ENCODE results near the gene SLC25A33. TPM values are rescaled to one million over a fixed set of nuclear protein-coding genes. Genes with fewer than 3 reads are reported as not detected.

The SLC25A33 gene
- total RNA-seq (10 to 100 TPM in 1 of 9 donors, 1 to 10 TPM in 8; 2.1 to 10.3 (median 3.6) TPM), polyA plus RNA-seq (1 to 10 TPM; 1.9 to 5.5 (median 2.6) TPM)
- long read RNA-seq, donor 1, transcript SLC25A33-201 (7 exons, 3,854 nt), result major isoform, 16 of 16 reads
- long read RNA-seq, donor 1, partial matches to known transcripts, result 0 of 16 reads
- long read RNA-seq, donor 1, other reads (novel, unspliced or antisense), result 0 of 16 reads
- long read RNA-seq, donor 2, transcript SLC25A33-201 (7 exons, 3,854 nt), result major isoform, 9 of 9 reads
- long read RNA-seq, donor 2, partial matches to known transcripts, result 0 of 9 reads
- long read RNA-seq, donor 2, other reads (novel, unspliced or antisense), result 0 of 9 reads
- long read RNA-seq, donor 3, transcript SLC25A33-201 (7 exons, 3,854 nt), result major isoform, 18 of 18 reads
- long read RNA-seq, donor 3, partial matches to known transcripts, result 0 of 18 reads
- long read RNA-seq, donor 3, other reads (novel, unspliced or antisense), result 0 of 18 reads
- long read RNA-seq, donor 4, partial matches to known transcripts, result 0 of 3 reads
- long read RNA-seq, donor 4, other reads (novel, unspliced or antisense), result 0 of 3 reads
- long read RNA-seq, donor 5, partial matches to known transcripts, result 0 of 1 reads
- long read RNA-seq, donor 5, other reads (novel, unspliced or antisense), result 0 of 1 reads
- long read RNA-seq, donor 6, result 0 reads
- long read RNA-seq, donor 7, partial matches to known transcripts, result 0 of 3 reads
- long read RNA-seq, donor 7, other reads (novel, unspliced or antisense), result 0 of 3 reads
- long read RNA-seq, donor 8, transcript SLC25A33-201 (7 exons, 3,854 nt), result major isoform, 16 of 16 reads
- long read RNA-seq, donor 8, partial matches to known transcripts, result 0 of 16 reads
- long read RNA-seq, donor 8, other reads (novel, unspliced or antisense), result 0 of 16 reads
- long read RNA-seq, donor 9, transcript SLC25A33-201 (7 exons, 3,854 nt), result major isoform, 7 of 7 reads
- long read RNA-seq, donor 9, partial matches to known transcripts, result 0 of 7 reads
- long read RNA-seq, donor 9, other reads (novel, unspliced or antisense), result 0 of 7 reads
- long read RNA-seq, donor 10, partial matches to known transcripts, result 0 of 1 reads
- long read RNA-seq, donor 10, other reads (novel, unspliced or antisense), result 0 of 1 reads

GRCh38 chr1:9539165-9539828 lies at the start of gene SLC25A33:
Gene SLC25A33 (plus strand): TSS chr1:9539465. CDS start chr1:9539692, 227 bp downstream.
- H3K36me3 ChIP-seq (replicated peaks in 1 of 2), result no peaks in the 10 kb centered on the region
- peak within 1 kb of the TSS in 3 of 4 donors; percentile 11 to 90 (median 52) for H3K4me3 ChIP-seq
- no peaks in the 10 kb centered on the region for H3K9me3 ChIP-seq (replicated peaks in 1 of 3)
- 0 to 2% (median 0%) methylated on average over 4 to 92 of the region's 92 CpGs for WGBS, 4 donors
- peak within 1 kb of the TSS in 4 of 5 donors; percentile 53 to 92 (median 84) for H3K27ac ChIP-seq
- intact Hi-C loops (cut with DNase I), result loop anchor here in 1 of 2 donors (10.0 kb wide), 1 partner anchor 46 kb away; the partner anchor contains the start of gene TMEM201
- DNase-seq, result peak; percentile 96 to 99 (median 98)
- TF ChIP-seq POLR2A (IDR thresholded peaks at IDR 0.05) (peak; percentile 94), CTCF (IDR thresholded peaks at IDR 0.05) (peak in 2 of 6 experiments; percentile 9 to 16)
- no peaks in the 10 kb centered on the region for H3K27me3 ChIP-seq
- H3K4me1 ChIP-seq (replicated peaks in 1 of 2), result peaks cover 0 to 11% of the 10 kb centered on the region in 2 donors

- H3K4me1 ChIP-seq (replicated peaks in 1 of 2), result peaks cover 0 to 3% of the 10 kb centered on the region in 2 donors
- 29 to 43% (median 36%) methylated on average over 7 to 20 of the region's 20 CpGs for WGBS, 4 donors
Observed at GRCh38 chr1:9490605-9491339, 48.5 kb upstream of the SLC25A33 start.

GRCh38 chr1:9493326-9493725 lies 45.9 kb upstream of the SLC25A33 start:
- Histone ChIP-seq H3K9me3 (replicated peaks in 1 of 3) (no peaks in the 10 kb centered on the region), H3K36me3 (replicated peaks in 1 of 2) (no peaks in the 10 kb centered on the region), H3K27ac (no peak overlapping the region), H3K4me3 (no peak overlapping the region), H3K4me1 (replicated peaks in 1 of 2) (peaks cover 0 to 3% of the 10 kb centered on the region in 2 donors), H3K27me3 (no peaks in the 10 kb centered on the region)
- TF ChIP-seq CTCF (IDR thresholded peaks at IDR 0.05), result no peak
- no peak for TF ChIP-seq POLR2A (IDR thresholded peaks at IDR 0.05)
- DNase-seq, result no peak
- WGBS, 4 donors, result 93 to 97% (median 95%) methylated on average over 6 of the region's 6 CpGs
- intact Hi-C loops (cut with DNase I), result loop anchor here (5.0 kb wide), 2 partner anchors 206 to 226 kb away; no protein-coding TSS in a partner anchor

More at GRCh38 chr1:9490605-9491339, 48.5 kb upstream of the SLC25A33 start:
- H3K4me3 ChIP-seq, result no peak overlapping the region
- H3K27ac ChIP-seq, result no peak overlapping the region
- DNase-seq, result peak; percentile 87 to 96 (median 92)
- H3K36me3 ChIP-seq (replicated peaks in 1 of 2), result no peaks in the 10 kb centered on the region
- peak in 1 of 2 donors; percentile 11 for TF ChIP-seq POLR2A (IDR thresholded peaks at IDR 0.05)
- peak; percentile 79 to 94 (median 88) for TF ChIP-seq CTCF (IDR thresholded peaks at IDR 0.05)
- no peaks in the 10 kb centered on the region for H3K27me3 ChIP-seq
- intact Hi-C loops (cut with DNase I), result loop anchor here (5.0 kb wide), 2 partner anchors 203 to 223 kb away; no protein-coding TSS in a partner anchor
- no peaks in the 10 kb centered on the region for H3K9me3 ChIP-seq (replicated peaks in 1 of 3)

Data from adrenal gland (tissue), 19 donors.